GM03348 (cell line): ENCODE results near the gene EGFLAM.

ENCODE experiments used
- DNase-seq: peaks from one replicate; pipeline ENCODE4 v3.0.0; 2012; ENCODE audit warnings: low spot score

EGFLAM gene

DNA sequence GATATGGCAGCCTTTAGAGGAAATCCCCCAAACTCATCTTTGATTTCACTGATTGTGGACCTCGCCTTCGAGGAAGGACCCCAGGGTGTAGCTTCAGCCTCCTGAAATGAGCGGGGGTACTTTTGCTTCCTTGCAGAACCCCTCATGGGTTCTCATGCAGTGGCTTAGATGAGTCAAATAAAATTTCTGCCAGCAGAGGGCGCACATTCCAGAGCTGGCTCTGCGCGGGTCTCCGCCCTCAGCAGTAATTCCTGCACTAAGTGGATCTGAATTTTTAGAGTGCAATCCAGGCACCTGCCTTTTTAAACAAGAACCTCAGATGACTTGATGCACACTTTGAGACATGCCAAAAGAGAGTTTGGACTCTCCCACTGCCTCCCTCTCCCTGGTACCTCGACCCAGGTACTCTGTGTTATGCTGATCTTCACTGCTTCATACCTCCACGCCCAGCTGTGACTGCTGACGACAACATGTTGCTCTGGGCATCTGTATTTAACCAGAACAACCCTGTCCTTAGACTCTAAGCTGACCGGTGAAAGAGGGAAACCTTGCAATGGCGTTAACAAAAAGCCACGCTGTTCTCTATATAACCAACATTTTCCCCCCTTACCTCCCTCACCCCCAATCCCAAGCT is 7.3 kb downstream of the EGFLAM start:
- DNase-seq = peak; percentile 79

GRCh38 chr5:38267372-38267771 is 9.0 kb downstream of the EGFLAM start:
- DNase-seq = no peak

DNA sequence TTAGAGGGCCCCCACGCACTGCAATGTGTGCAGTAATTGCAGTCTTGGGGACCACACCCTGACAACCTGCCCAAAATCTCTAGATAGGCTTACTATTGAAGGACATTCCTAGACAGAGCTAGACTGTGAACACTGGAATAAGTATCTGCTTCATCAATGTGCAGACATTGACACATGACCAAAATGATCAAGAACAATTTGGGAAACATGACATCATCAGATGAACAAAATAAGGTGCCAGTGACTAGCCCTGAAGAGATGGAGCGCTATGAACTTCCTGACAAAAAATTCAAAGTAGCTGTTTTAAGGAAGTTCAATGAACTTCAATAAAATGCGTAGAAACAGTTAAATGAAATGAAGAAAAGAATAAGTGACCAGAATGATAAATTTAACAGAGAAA is 15.3 kb downstream of the EGFLAM start:
- no peak for DNase-seq

DNA sequence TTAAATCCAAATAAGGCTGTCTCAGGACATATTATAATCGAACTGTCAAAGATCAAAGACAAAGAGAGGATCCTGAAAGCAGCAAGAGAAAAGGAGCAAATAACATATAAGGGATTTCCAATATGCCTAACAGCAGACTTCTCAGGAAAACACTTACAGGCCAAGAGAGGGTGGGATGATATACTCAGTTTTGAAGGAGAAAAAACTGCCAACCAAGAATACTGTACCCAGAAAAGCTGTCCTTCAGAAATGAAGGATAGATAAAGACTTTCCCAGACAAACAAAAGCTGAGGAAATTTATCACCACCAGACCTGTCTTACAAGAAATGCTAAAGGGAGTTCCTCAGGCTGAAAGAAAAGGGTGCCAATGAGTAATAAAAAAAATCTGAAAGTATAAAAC is 16.0 kb downstream of the EGFLAM start:
- DNase-seq = no peak

DNA sequence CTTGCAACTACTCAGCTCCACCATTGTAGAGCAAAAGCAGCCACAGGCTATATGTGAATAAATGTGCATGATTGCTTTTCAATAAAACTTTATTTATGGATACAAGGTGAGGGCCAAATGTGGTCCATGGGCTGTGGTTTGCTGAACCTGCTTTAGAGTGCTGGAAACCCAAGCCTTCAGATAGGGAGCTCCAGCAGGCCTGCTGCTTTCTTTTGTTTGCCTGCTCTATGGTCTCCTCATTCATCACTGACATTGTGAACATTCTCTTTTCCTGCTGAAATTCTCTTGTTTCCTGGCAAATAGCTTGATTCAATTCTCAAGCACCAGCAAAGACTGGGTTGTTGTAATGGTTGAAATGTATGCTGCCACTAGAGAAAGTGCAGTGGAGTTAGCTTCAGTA is 26.0 kb downstream of the EGFLAM start:
- no peak for DNase-seq

GRCh38 chr5:38285226-38285625 is 26.9 kb downstream of the EGFLAM start:
- no peak for DNase-seq

GRCh38 chr5:38286002-38286401 is 27.6 kb downstream of the EGFLAM start:
- DNase-seq = no peak

GRCh38 chr5:38287124-38287523 is 28.8 kb downstream of the EGFLAM start:
- DNase-seq = no peak

DNA sequence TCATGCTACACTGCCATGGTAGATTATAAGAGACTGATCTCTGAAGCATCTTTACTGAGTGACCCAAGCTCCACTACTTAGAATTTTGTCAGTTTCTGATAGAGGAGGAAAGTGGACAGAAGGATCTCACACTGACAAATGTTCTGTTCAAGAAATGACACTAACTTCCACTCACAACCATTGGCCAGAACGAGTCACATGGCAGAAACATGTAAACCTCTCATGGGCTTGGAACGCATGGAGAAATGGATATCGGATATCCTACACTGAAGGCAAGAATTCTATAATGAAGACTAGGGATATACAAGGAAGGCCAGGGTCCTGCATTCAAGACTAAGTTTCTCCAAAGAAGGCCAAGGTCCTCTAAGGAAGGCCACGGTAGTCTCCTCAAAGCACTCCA is 31.1 kb downstream of the EGFLAM start:
- DNase-seq = no peak

GRCh38 chr5:38290028-38290653 is 31.8 kb downstream of the EGFLAM start:
- DNase-seq = no peak

DNA sequence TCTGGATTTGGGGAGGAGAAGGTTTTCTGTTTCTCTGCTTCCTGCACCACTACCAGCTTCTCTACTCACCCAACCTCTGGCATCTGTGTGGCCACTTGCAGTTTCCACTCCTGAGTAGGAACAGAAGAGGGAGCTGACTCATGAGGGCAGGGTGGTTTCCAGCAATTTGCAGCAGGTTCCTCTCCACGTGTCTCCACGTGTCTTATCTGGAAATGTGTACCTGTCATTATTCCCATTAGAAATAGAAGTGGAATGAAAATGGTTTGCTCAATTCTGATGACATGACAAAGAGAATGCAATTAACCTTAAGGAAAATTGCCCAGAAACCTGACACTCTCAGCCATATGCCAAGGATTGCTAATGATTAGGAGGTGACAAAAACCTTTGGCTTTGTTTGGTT is 33.0 kb downstream of the EGFLAM start:
- DNase-seq = no peak

DNA sequence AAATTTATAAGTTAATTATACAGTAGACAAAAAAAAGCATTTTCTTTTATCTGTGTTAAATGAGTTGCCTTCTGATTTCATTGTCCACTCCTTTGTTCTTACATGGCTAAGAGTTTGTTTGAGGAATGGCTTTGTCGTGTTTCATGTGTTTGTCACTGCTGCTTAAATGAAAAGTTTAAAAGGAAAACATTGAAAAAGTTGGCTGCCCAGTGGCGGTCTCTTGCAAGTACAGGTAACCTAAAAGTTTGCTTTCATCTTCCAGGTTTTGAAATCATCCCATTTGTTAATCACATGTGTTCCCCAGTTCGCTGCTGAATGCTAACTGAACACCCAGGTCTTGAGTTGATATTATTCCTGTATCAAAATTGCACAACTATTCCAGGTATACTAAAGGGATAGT is 33.9 kb downstream of the EGFLAM start:
- no peak for DNase-seq

DNA sequence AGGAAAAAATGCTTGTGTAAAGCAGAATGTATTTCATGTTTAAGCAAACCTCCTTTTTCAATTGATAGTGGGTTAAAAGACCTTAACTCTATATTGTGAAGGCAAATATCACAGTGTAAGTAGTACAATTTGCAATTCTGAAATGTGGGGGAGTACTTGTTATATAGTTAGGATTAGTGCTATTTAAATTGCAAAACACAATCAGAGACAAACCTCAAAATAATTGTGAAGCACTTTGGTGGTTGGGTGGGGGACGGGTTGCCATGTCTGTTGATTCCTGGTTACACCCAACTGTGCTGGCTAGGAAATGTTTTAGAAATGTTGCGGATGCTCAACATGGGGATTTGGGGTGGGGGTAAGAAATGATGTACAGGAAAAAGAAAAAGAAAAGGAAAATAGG is 37.4 kb downstream of the EGFLAM start:
- no peak for DNase-seq

DNA sequence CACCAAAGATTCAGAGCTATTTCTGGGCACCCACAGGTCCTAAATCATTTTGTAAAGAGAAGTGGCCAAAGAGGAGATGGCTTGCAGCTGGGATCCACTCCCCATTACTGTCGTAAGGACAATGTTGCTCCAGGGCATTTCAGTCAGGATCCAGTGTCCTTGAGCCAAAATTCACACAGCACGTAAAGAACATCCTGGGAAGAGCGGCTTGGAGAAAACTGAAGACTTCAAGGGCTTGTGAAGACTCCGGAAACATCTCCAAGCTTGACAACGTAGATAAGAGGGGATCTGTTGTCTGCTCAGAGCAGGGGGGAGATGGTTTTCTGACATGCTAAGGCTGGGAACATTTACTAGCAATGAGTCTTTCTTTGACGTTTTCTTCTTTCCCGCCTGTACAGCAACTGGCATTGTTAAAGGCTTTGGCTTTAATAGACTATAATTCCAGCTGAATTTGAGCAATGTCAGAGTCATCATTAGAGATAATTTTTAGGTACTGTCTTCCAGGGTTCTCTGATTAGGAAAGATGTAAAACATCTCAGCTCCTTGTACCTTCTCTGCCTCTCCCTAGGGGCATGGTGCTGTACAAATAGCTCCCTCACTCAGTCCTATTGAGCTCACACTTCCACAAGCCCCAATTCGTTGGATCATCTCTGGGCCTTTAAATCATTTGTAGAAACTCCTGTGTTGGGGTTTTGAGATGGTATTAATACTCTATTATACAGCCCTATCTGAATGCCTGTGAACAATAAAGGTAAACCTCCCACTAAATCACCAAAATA is 39.7 kb downstream of the EGFLAM start:
- no peak for DNase-seq

- DNase-seq = no peak
Measured at GRCh38 chr5:38299585-38299984, 41.2 kb downstream of the EGFLAM start.

- DNase-seq = no peak
Measured at GRCh38 chr5:38305148-38305547, 46.8 kb downstream of the EGFLAM start.

DNA sequence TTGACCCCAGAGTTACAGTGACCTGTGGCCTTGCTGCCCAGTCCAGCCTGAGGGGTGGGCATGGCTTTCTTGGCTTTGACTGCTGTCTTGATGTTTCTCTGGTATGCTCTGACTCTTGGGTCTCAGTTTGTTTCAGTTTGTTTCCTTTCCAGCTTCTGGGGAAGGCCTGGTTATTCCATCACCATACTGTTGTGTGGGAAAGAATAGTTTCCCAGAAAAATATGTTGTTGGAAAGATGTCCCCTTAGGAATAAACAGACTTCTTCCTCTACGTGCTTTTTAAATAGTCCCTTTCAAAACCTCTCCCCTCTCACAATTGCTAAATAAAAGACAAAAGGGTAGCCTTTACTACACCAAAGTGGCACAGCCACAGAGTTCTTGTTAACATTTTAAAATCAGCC is 49.5 kb downstream of the EGFLAM start:
- no peak for DNase-seq

DNA sequence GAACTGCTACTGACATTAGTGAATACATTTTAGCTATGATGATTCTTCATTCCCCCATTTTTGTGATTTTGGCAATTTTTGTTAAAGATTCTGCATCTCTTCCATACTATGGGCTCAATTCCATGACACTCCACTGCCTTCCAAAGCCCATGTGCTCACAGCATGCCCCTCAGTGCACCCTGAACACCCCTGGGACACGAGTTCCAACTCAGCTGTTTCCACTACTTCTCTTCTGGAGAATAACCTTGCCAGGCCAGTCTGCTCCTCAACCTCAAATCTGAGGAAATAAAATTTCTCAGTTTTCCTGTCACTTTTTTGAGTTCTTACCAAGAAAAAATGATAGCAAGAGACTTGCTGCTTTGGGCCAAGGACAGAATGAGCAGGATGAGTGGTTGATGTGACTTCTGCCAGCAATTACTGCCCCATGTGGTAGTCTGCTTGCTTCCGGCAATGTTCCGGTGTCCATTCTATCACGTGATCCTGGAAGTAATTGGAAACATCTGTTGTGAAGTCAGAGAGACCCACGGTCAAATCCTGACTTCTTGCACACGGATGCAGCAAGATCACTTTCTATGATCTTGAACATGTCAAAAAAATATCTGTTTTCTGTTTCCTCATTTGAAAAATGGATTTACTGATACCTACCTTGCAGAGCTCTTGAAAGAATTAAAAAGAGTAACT is 58.3 kb downstream of the EGFLAM start:
- peak; percentile 66 for DNase-seq

DNA sequence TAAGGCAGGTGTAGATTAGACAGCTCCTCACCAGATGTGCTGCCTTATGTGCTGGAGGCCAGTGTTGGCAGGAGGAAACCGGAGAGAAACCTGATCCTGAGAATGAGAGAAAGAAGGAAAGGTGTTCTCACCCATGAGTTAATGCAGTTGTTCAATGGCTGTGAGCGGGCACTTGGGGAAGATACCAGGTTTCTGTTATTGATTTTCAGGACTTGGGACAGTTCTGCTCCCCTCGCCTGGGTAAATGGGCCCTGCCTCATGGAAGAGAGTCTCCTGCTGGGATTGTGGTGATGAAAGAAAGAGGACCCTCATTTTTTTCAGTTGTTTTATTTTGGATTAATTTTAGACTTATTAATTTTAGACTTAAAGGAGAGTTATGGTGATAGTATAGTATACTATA is 59.5 kb downstream of the EGFLAM start:
- no peak for DNase-seq

GRCh38 chr5:38319491-38319890 is 61.1 kb downstream of the EGFLAM start:
- DNase-seq = peak; percentile 22

DNA sequence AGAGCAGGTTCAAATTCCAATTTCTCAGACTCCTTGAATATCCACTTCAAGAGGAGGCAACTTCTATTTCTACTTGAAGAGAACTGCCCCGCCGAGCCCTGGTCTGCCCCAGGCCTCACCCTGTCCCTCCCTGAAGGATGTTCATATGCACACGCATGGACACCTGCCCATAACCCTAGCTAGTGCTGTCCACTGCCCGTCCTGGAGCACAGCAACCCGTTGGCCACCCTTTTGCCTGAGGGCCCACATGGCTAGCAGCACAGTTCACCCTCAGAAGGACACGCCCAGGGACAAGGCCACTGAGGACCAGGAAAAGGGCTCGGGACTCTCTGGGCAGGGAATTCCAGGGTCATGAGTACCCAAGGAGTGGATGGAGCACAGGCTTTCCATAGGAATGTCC is 63.6 kb downstream of the EGFLAM start:
- no peak for DNase-seq

- peak; percentile 86 for DNase-seq
Measured at GRCh38 chr5:38323645-38324295, 65.4 kb downstream of the EGFLAM start.
